ENCODE data around the gene SP8. TPM values are rescaled to one million over a fixed set of nuclear protein-coding genes. Genes with fewer than 3 reads are reported as not detected.

SP8 gene
- total and polyA plus RNA-seq, 9 donors, result 0.18 TPM; not detected in 8

- 90 to 98% (median 96%) methylated on average over 1 of the region's 1 CpG for WGBS, 3 donors
- intact Hi-C loops (cut with DNase I), result loop anchor here in 1 of 4 donors (10.0 kb wide), 1 partner anchor 561 kb away; no protein-coding TSS in a partner anchor
- Histone ChIP-seq H3K4me1 (ENCODE audit: insufficient read depth) (no peaks in the 10 kb centered on the region), H3K27me3 (no peaks in the 10 kb centered on the region), H3K4me3 (no peak overlapping the region), H3K9me3 (no peaks in the 10 kb centered on the region), H3K27ac (no peak overlapping the region), H3K36me3 (no peaks in the 10 kb centered on the region)
- DNase-seq, result no peak
- TF ChIP-seq POLR2A (IDR thresholded peaks at IDR 0.05) (no peak), CTCF (IDR thresholded peaks at IDR 0.05) (no peak), EP300 (IDR thresholded peaks at IDR 0.05) (no peak)
Measured at GRCh38 chr7:20754001-20754400, 32.7 kb downstream of the SP8 start.

GRCh38 chr7:20749906-20750305 lies 36.8 kb downstream of the SP8 start:
- H3K4me1 ChIP-seq (ENCODE audit: insufficient read depth), result no peaks in the 10 kb centered on the region
- 75 to 78% (median 76%) methylated on average over 1 of the region's 1 CpG for WGBS, 3 donors
- H3K27ac ChIP-seq, result no peak overlapping the region
- intact Hi-C loops (cut with DNase I), result loop anchor here in 1 of 4 donors (10.0 kb wide), 1 partner anchor 565 kb away; no protein-coding TSS in a partner anchor
- H3K4me3 ChIP-seq, result no peak overlapping the region
- no peaks in the 10 kb centered on the region for H3K36me3 ChIP-seq
- no peak for DNase-seq
- TF ChIP-seq EP300 (IDR thresholded peaks at IDR 0.05), result no peak
- TF ChIP-seq CTCF (IDR thresholded peaks at IDR 0.05), result no peak
- no peak for TF ChIP-seq POLR2A (IDR thresholded peaks at IDR 0.05)
- no peaks in the 10 kb centered on the region for H3K27me3 ChIP-seq
- no peaks in the 10 kb centered on the region for H3K9me3 ChIP-seq

- no peaks in the 10 kb centered on the region for H3K9me3 ChIP-seq
- no peaks in the 10 kb centered on the region for H3K27me3 ChIP-seq
- 95% methylated on average over 1 of the region's 1 CpG for WGBS, 3 donors
- H3K4me1 ChIP-seq (ENCODE audit: insufficient read depth), result no peaks in the 10 kb centered on the region
- no peak overlapping the region for H3K27ac ChIP-seq
- intact Hi-C loops (cut with DNase I), result no loop called here
- H3K4me3 ChIP-seq, result no peak overlapping the region
- TF ChIP-seq POLR2A (IDR thresholded peaks at IDR 0.05) (no peak), CTCF (IDR thresholded peaks at IDR 0.05) (no peak), EP300 (IDR thresholded peaks at IDR 0.05) (no peak)
- H3K36me3 ChIP-seq, result no peaks in the 10 kb centered on the region
- no peak for DNase-seq
Measured at GRCh38 chr7:20748853-20749252, 37.8 kb downstream of the SP8 start.

GRCh38 chr7:20747001-20747400 lies 39.7 kb downstream of the SP8 start:
- DNase-seq, result no peak
- H3K9me3 ChIP-seq, result no peaks in the 10 kb centered on the region
- WGBS, 3 donors, result 71 to 77% (median 75%) methylated on average over 3 of the region's 3 CpGs
- H3K36me3 ChIP-seq, result no peaks in the 10 kb centered on the region
- no peak overlapping the region for H3K4me3 ChIP-seq
- TF ChIP-seq EP300 (IDR thresholded peaks at IDR 0.05), result no peak
- TF ChIP-seq POLR2A (IDR thresholded peaks at IDR 0.05), result no peak
- no peak for TF ChIP-seq CTCF (IDR thresholded peaks at IDR 0.05)
- H3K27me3 ChIP-seq, result no peaks in the 10 kb centered on the region
- intact Hi-C loops (cut with DNase I), result no loop called here
- no peak overlapping the region for H3K27ac ChIP-seq
- no peaks in the 10 kb centered on the region for H3K4me1 ChIP-seq (ENCODE audit: insufficient read depth)

All from ovary (tissue), 9 donors.